ENCODE data around the gene NHLRC2. TPM values are rescaled to one million over a fixed set of nuclear protein-coding genes. Genes with fewer than 3 reads are reported as not detected.

The NHLRC2 gene
- total and polyA plus RNA-seq, 2 experiments from 2014 or later, result 15.5 to 28.1 TPM

- H3K4me3 Mint-ChIP-seq, result no peak overlapping the region
- H3K27me3 ChIP-seq (ENCODE audit: insufficient read depth), result no peaks in the 10 kb centered on the region
Observed at GRCh38 chr10:113937756-113938155, 83.3 kb downstream of the NHLRC2 start.

More at GRCh38 chr10:113937756-113938155, 83.3 kb downstream of the NHLRC2 start:
- ATAC-seq, result no peak
- H3K9me3 Mint-ChIP-seq, result no peaks in the 10 kb centered on the region; the same call in 2 of the 3 replicates
- Histone ChIP-seq H3K36me3 (ENCODE audit: insufficient read depth) (no peaks in the 10 kb centered on the region), H3K9me2 (ENCODE audit: insufficient read depth) (peaks cover 21% of the 10 kb centered on the region; the same call in 1 of the 2 replicates), H3K79me2 (replicated peaks; ENCODE audit: insufficient read depth) (no peaks in the 10 kb centered on the region), H3K4me2 (no peak overlapping the region), H2AFZ (no peak overlapping the region), H3K27ac (ENCODE audit: low read depth) (no peak overlapping the region), H3F3A (replicated peaks; ENCODE audit: low read depth) (no peaks in the 10 kb centered on the region), H4K20me1 (replicated peaks; ENCODE audit: insufficient read depth) (no peaks in the 10 kb centered on the region), H3K4me1 (ENCODE audit: insufficient read depth) (no peaks in the 10 kb centered on the region), H3K4me3 (no peak overlapping the region)
- peaks cover 6% of the 10 kb centered on the region for H3K27me3 Mint-ChIP-seq (ENCODE audit: insufficient read depth, low read depth, poor library complexity)
- TF ChIP-seq POLR2AphosphoS5 (IDR thresholded peaks at IDR 0.05; ENCODE audit: low read depth), result no peak
- TF ChIP-seq CTCF (conservative IDR thresholded peaks at IDR 0.05; ENCODE audit: low read depth in 2 of 2), result no peak
- no peak for TF ChIP-seq EZH2phosphoT487 (IDR thresholded peaks at IDR 0.05; ENCODE audit: unreplicated experiment)
- no peak for TF ChIP-seq CREB1 (CRISPR knock-in tag; IDR thresholded peaks at IDR 0.05; ENCODE audit: low read depth)
- TF ChIP-seq ZNF462 (CRISPR knock-in tag; IDR thresholded peaks at IDR 0.05), result no peak
- TF ChIP-seq EZH2 (IDR thresholded peaks at IDR 0.05; ENCODE audit: low read depth, unreplicated experiment), result no peak
- TF ChIP-seq STAT1 (IDR thresholded peaks at IDR 0.05; ENCODE audit: unreplicated experiment), result no peak
- H3K27ac Mint-ChIP-seq, result no peak overlapping the region
- H3K36me3 Mint-ChIP-seq (ENCODE audit: low read depth), result no peaks in the 10 kb centered on the region
- H3K4me1 Mint-ChIP-seq, result no peaks in the 10 kb centered on the region; the same call in 2 of the 3 replicates
- DNase-seq (ENCODE audit: low spot score), result no peak

Data from GM23338 (cell line).